ENCODE data around the gene IMPDH2.
A peak's percentile ranks its signal among the peaks of the same experiment; 100 is the strongest.

Gene IMPDH2

DNA sequence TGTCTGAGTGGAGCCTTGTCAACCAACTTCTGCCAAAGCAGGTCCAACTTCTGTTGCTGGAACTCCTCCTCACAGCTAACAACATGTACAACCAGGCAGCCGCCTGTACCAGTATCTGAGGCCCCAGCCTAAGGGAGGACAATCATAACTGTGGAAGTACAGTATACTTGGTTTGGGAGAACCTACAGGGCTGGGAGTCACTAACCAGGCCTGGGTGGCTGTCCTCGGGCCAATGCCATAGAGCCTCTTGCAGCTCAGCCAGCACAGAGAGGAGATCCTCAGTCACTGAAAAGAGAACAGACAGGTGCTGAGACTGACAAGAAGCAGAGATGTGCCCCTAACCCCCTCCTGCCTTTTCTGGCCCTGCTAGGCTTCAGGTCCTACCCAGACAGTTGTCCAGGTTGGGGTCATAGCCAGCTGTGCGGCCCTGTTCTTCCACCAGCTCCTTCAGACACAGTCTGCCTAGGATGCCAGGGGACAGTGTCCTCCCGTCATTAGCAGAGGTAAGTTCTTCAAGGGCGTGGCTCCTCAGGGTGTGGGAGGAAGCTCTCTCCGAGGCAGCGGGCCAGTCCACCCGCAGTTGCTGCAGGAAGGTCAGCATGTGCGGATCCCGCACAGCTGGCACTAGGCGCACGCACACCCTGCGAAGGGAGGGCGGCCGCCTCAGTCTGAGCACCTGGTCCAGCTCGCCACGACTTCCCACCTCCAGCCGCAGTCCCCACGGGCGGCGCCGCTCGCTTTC is 11.8 kb downstream of the IMPDH2 start:
- peak; percentile 34 for DNase-seq (ENCODE audit: low spot score)
- TF ChIP-seq, protein P1, sequence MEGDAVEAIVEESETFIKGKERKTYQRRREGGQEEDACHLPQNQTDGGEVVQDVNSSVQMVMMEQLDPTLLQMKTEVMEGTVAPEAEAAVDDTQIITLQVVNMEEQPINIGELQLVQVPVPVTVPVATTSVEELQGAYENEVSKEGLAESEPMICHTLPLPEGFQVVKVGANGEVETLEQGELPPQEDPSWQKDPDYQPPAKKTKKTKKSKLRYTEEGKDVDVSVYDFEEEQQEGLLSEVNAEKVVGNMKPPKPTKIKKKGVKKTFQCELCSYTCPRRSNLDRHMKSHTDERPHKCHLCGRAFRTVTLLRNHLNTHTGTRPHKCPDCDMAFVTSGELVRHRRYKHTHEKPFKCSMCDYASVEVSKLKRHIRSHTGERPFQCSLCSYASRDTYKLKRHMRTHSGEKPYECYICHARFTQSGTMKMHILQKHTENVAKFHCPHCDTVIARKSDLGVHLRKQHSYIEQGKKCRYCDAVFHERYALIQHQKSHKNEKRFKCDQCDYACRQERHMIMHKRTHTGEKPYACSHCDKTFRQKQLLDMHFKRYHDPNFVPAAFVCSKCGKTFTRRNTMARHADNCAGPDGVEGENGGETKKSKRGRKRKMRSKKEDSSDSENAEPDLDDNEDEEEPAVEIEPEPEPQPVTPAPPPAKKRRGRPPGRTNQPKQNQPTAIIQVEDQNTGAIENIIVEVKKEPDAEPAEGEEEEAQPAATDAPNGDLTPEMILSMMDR (IDR thresholded peaks at IDR 0.05; ENCODE audit: extremely low read depth, missing control alignments): no peak

DNA sequence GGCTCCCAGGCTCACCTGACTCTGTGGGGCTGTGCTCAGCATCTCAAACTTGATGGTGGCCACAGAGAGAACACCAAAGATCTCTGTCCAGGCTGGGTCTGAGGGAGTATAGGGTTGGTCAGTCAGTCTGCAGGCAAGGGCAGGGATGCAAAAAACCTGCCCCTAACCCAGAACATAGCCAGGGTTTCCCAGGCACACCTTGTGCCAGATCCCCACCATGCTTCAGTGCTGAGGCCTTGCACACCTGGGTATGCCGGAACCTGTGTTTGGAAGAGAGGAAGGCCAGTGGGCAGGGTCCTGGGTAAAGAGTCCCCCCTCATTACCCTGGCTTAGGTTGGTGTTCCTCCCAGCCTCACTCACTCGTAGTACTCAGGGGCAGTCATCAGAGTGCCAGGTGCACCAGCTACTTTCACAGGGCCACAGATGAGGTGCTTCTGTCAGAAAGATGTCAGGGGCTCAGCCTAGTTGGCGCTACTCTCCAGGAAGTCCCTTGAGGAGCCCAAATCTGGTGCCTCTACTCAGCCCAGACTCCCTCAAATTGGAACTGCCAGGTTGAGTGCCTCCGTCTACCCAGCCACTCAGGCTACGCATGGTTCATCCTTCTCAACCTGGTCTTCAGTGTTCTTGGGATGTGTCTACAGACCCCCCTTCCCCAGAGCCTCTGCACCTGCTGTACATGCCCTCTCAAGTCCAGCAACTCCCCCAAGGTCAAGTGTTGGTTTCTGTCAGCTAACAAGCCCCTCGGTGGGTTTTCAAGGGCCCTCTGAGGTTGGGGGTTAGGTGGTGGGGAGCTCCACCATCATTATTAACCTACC is 12.6 kb downstream of the IMPDH2 start:
- no peak for DNase-seq (ENCODE audit: low spot score)
- TF ChIP-seq, protein P1 (IDR thresholded peaks at IDR 0.05; ENCODE audit: extremely low read depth, missing control alignments): no peak

DNA sequence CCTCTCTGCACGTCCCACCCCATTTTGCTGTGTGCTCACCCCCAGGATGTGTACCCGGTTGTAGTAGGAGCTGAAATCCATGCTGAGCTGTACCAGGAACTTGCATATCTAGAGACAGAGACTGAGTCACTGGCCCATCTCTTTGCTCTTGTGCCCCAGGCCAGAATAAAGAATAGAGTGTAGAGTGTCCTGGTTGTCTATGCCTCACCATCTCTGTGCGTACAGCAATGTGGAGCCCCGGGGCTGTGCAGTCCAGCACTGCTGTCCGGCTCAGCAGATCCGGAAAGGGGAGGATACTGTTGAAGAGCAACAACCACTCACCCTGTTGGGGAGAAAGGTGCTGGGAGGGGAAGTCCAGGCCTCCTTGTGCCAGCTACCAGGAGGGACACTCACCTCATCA is 13.4 kb downstream of the IMPDH2 start:
- DNase-seq (ENCODE audit: low spot score): no peak
- TF ChIP-seq, protein P1 (IDR thresholded peaks at IDR 0.05; ENCODE audit: extremely low read depth, missing control alignments): no peak

DNA sequence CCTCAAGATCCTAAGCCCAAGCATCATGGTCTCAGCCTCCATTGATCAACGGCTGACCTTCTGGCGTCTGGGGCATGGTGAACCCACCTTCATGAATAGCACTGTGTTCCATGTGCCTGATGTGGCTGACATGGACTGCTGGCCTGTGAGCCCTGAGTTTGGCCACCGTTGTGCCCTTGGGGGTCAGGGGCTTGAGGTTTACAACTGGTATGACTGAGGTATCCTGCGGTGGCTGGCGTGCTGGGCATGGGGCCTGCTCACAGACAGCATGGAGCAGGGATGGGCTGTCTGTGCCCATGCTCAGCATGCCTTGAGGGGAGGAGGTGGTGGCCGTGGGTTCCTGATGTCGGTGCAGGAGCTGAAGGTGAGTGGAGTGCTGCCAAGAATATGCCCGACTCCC is 14.1 kb downstream of the IMPDH2 start:
- TF ChIP-seq, protein P1 (IDR thresholded peaks at IDR 0.05; ENCODE audit: extremely low read depth, missing control alignments): no peak

DNA sequence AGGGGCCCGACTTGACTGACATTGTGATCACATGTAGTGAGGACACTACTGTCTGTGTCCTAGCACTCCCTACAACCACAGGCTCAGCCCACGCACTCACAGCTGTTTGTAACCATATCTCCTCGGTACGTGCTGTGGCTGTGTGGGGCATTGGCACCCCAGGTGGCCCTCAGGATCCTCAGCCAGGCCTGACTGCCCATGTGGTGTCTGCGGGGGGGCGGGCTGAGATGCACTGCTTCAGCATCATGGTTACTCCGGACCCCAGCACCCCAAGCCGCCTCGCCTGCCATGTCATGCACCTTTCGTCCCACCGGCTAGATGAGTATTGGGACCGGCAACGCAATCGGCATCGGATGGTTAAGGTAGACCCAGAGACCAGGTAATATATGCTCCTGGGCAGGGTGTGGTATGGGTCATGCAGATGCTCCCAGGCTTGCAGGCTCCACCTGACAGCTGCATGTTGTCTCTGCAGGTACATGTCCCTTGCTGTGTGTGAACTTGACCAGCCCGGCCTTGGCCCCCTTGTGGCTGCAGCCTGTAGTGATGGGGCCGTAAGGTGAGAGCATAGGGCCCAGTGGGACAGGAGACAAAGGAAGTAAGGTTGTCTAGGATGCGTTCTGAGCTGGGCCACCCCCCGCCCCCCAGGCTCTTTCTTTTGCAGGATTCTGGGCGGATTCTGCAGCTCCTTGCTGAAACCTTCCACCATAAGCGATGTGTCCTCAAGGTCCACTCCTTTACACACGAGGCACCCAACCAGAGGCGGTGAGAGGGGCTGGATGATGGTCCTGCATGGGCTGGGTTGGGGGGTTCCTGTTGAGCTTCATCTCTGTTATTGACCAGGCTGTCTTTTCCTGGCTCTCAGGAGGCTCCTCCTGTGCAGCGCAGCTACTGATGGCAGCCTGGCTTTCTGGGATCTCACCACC is 15.2 kb downstream of the IMPDH2 start:
- DNase-seq (ENCODE audit: low spot score): no peak
- TF ChIP-seq, protein P1 (IDR thresholded peaks at IDR 0.05; ENCODE audit: extremely low read depth, missing control alignments): peak; percentile 65

More for the DNA sequence above, 14.1 kb downstream of the IMPDH2 start:
- DNase-seq (ENCODE audit: low spot score): no peak

DNA sequence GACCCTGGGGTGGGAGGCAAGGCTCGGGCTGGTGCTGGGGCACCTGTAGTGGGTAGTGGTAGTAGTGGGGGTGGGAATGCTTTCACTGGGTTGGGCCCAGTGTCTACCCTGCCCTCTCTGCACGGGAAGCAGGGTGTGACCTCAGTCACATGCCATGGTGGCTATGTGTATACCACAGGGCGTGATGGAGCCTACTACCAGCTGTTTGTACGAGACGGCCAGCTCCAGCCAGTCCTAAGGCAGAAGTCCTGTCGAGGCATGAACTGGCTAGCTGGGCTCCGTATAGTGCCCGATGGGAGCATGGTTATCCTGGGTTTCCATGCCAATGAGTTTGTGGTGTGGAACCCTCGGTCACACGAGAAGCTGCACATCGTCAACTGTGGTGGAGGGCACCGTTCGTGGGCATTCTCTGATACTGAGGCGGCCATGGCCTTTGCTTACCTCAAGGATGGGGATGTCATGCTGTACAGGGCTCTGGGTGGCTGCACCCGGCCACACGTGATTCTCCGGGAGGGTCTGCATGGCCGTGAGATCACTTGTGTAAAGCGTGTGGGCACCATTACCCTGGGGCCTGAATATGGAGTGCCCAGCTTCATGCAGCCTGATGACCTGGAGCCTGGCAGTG is 16.0 kb downstream of the IMPDH2 start:
- no peak for DNase-seq (ENCODE audit: low spot score)
- TF ChIP-seq, protein P1 (IDR thresholded peaks at IDR 0.05; ENCODE audit: extremely low read depth, missing control alignments): no peak
